Kidney (tissue), 14 donors: ENCODE measurements around the gene CKAP5. TPM values are rescaled to one million over a fixed set of nuclear protein-coding genes. Genes with fewer than 3 reads are reported as not detected.

ENCODE experiments used
- DNase-seq, 5 donors: peaks; one replicate each; pipeline ENCODE4 v3.0.0-alpha.2; 2013 to 2020
- FAIRE-seq: peaks from 2 replicates; lab custom pipeline; 2012; peaks lifted over from hg19 to GRCh38; lab: Jason Lieb, UNC
- H3K27ac ChIP-seq, 2 donors: one replicate each; pipeline ENCODE4 v1.7.0; 2013; ENCODE audit warnings: low read depth in 2 of 2, low read length in 2 of 2, inconsistent platforms in 1 of 2
- H3K27me3 ChIP-seq: one replicate; pipeline ENCODE4 v1.7.1; 2013; ENCODE audit warnings: low read length, inconsistent platforms; ENCODE audit not compliant: control insufficient read depth, insufficient read depth
- H3K36me3 ChIP-seq, 3 donors: one replicate each; pipeline versions ENCODE4 v1.7.0 to v1.7.1; 2013; ENCODE audit warnings: low read length in 3 of 3, control low read depth in 1 of 3, inconsistent platforms in 1 of 3; ENCODE audit not compliant: insufficient read depth in 3 of 3, control insufficient read depth in 2 of 3
- H3K4me1 ChIP-seq, 3 donors: one replicate each; pipeline versions ENCODE4 v1.7.0 to v1.7.1; 2013; ENCODE audit warnings: low read length in 3 of 3, inconsistent platforms in 1 of 3, low read depth in 1 of 3; ENCODE audit not compliant: control insufficient read depth in 2 of 3, insufficient read depth in 2 of 3
- H3K4me3 ChIP-seq, 3 donors: one replicate each; pipeline versions ENCODE4 v1.7.0 to v1.8.1; 2013; ENCODE audit warnings: low read length in 3 of 3, control low read depth in 1 of 3, inconsistent platforms in 1 of 3
- H3K9ac ChIP-seq, 3 donors: one replicate each; pipeline versions ENCODE4 v1.7.0 to v1.7.1; 2013; ENCODE audit warnings: low read length in 3 of 3, control low read depth in 1 of 3, inconsistent platforms in 1 of 3
- H3K9me3 ChIP-seq, 3 donors: one replicate each; pipeline versions ENCODE4 v1.7.0 to v1.7.1; 2013; ENCODE audit warnings: low read length in 3 of 3, control low read depth in 1 of 3, inconsistent platforms in 1 of 3; ENCODE audit not compliant: control insufficient read depth in 2 of 3, insufficient read depth in 1 of 3
- intact Hi-C: fragments of 100-400 bp; cut with DNase I; formaldehyde crosslinking; loops from one replicate; pipeline ENCODE4 v1.11.1; 2022
- polyA plus RNA-seq: library from polyadenylated mRNA; stranded (reverse); fragments of 350-450 nt; fragmentation: Illumina TruSeq; extraction: RNeasy Lipid Tissue Mini Kit (QIAGEN cat#74804); gene quantifications from one replicate; pipeline ENCODE4 v1.2.3, GENCODE V29; 2014; ENCODE audit warnings: low read depth, low replicate concordance; ENCODE audit not compliant: insufficient read depth
- total RNA-seq: library from RNA; stranded (reverse); fragmentation: NEBNext Ultra II Directional; extraction: Animal tissue kit (Norgen Biotek cat#: 25700); gene quantifications from one replicate; pipeline ENCODE4 v1.2.1, GENCODE V29; 2021
- TF ChIP-seq, protein P1 (sequence below): IDR thresholded peaks from 3 replicates; pipeline ENCODE4 v1.5.1; 2012; ENCODE audit warnings: mild to moderate bottlenecking, moderate library complexity, borderline replicate concordance; ENCODE audit not compliant: insufficient read depth; ENCODE audit errors: extremely low read depth
- donor health status: control.
- donor health status: control.
- donor health status: control.
- donor health status: control.
- donor health status: control.
- donor health status: DM: yes; HTN: yes; CAD: no.
- donor health status: Normal renal cell carcinoma (clear cell type).

The CKAP5 gene
- total and polyA plus RNA-seq, 2 donors from 2014 or later = 10.8 to 51.9 TPM

DNA sequence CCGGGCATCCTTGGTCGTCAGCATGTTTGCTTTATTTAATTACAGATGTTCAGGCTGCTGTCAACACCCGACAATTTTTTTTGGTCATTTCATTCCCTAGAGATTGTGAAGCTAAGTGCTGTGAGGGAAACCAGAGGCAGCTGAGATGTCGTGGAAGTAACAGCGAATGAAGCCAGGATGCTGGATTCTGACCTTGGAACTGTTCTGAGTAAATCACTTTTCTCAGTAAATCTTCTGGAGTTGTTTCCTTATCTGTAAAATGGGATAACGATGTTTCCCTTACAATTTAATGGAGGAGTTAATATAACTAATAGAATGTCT, 390 bp upstream of the CKAP5 start:
- H3K4me3 ChIP-seq = peak overlapping the region; percentile 72 to 95 (median 75)
- H3K9me3 ChIP-seq = no peaks in the 10 kb centered on the region
- H3K9ac ChIP-seq = peak overlapping the region in 2 of 3 donors; percentile 69 to 83
- intact Hi-C loops = no loop called here
- H3K4me1 ChIP-seq = peaks cover 0 to 3% (median 0%) of the 10 kb centered on the region in 3 donors
- no peaks in the 10 kb centered on the region for H3K36me3 ChIP-seq
- TF ChIP-seq, protein P1, sequence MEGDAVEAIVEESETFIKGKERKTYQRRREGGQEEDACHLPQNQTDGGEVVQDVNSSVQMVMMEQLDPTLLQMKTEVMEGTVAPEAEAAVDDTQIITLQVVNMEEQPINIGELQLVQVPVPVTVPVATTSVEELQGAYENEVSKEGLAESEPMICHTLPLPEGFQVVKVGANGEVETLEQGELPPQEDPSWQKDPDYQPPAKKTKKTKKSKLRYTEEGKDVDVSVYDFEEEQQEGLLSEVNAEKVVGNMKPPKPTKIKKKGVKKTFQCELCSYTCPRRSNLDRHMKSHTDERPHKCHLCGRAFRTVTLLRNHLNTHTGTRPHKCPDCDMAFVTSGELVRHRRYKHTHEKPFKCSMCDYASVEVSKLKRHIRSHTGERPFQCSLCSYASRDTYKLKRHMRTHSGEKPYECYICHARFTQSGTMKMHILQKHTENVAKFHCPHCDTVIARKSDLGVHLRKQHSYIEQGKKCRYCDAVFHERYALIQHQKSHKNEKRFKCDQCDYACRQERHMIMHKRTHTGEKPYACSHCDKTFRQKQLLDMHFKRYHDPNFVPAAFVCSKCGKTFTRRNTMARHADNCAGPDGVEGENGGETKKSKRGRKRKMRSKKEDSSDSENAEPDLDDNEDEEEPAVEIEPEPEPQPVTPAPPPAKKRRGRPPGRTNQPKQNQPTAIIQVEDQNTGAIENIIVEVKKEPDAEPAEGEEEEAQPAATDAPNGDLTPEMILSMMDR = no peak
- DNase-seq (no peak), FAIRE-seq (no peak)
- H3K27ac ChIP-seq = no peak overlapping the region
- H3K27me3 ChIP-seq = no peaks in the 10 kb centered on the region

DNA sequence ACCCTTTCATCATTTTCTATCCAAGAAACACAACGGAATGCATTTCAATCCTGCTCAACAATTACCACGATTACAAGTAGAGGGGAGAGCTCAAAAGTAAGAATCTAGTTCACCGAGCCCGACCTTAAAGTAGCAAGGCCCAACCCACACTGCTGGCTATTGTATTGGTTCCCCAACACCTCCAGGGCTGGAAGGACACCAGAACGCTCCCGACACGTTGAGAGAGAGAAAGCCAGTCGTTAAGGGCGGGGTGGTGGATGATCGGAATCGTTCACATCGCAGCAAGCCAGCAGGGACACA, 690 bp downstream of the CKAP5 start:
- no peak for FAIRE-seq
- Histone ChIP-seq H3K9ac (peak overlapping the region; percentile 83 to 85 (median 85)), H3K4me3 (peak overlapping the region; percentile 79 to 95 (median 92)), H3K27me3 (no peaks in the 10 kb centered on the region), H3K36me3 (no peaks in the 10 kb centered on the region), H3K9me3 (no peaks in the 10 kb centered on the region), H3K27ac (no peak overlapping the region), H3K4me1 (peaks cover 0 to 3% (median 0%) of the 10 kb centered on the region in 3 donors)
- intact Hi-C loops = no loop called here
- TF ChIP-seq, protein P1 = no peak
- no peak for DNase-seq

DNA sequence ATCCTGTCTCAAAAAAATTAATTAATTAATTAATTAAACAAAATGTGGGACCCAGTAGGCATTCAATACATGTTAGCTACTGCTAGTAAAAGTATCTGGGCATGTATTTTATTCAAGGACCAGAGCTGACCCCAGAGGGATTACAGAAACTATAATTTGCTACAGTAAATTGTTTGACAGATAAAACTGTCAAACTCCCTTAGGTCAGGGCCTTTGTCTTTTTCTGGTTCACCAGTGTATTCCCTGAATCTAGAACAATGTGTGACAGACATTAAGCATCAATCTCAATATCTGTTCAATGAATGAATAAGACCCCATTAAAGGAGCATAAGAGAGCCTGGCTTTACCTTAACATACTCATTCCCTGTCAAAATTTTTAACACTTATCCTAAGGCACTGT, 6.0 kb downstream of the CKAP5 start:
- FAIRE-seq = no peak
- Histone ChIP-seq H3K4me1 (no peaks in the 10 kb centered on the region), H3K27ac (no peak overlapping the region), H3K36me3 (no peaks in the 10 kb centered on the region), H3K9ac (no peak overlapping the region), H3K9me3 (no peaks in the 10 kb centered on the region), H3K27me3 (no peaks in the 10 kb centered on the region), H3K4me3 (no peak overlapping the region)
- intact Hi-C loops = no loop called here
- no peak for DNase-seq
- TF ChIP-seq, protein P1 = no peak

DNA sequence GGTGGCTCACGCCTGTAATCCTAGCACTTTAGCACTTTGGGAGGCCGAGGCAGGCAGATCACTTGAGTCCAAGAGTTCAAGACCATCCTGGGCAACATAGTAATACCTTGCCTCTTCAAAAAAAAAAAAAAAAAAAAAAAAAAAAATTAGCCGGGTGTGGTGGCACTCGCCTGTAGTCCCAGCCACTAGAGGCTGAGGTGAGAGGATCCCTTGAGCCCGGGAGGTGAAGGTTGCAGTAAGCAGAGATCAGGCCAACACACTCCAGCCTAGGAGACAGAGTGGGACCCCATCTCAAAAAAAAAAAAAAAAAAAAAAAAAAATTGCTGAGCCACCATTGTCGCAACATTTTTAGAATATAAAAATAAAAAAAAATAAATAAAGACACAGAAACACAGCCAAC, 7.6 kb downstream of the CKAP5 start:
- H3K27ac ChIP-seq = no peak overlapping the region
- FAIRE-seq (no peak), DNase-seq (no peak)
- H3K9ac ChIP-seq = no peak overlapping the region
- no peaks in the 10 kb centered on the region for H3K4me1 ChIP-seq
- no peaks in the 10 kb centered on the region for H3K36me3 ChIP-seq
- no peaks in the 10 kb centered on the region for H3K27me3 ChIP-seq
- H3K9me3 ChIP-seq = no peaks in the 10 kb centered on the region
- TF ChIP-seq, protein P1 = no peak
- intact Hi-C loops = no loop called here
- H3K4me3 ChIP-seq = no peak overlapping the region
